GM18868 (cell line): ENCODE measurements around the gene MLST8.
"Not testable (repeated sequence)": the region's sequence is repeated elsewhere in the genome, so short reads cannot be mapped to it uniquely, and the experiment has no call there.

Experiments
- ATAC-seq: cut with Tn5 transposase; IDR thresholded peaks from one replicate; pipeline ENCODE4 v1.9.1; 2021; ENCODE audit warnings: mild to moderate bottlenecking, moderate library complexity; ENCODE audit not compliant: unreplicated experiment

Gene MLST8

GRCh38 chr16:2230376-2230775, 25.1 kb downstream of the MLST8 start:
- ATAC-seq: no peak

- ATAC-seq: no peak
Observed at GRCh38 chr16:2231016-2231931, 26.0 kb downstream of the MLST8 start.

- no peak for ATAC-seq
Observed at GRCh38 chr16:2232094-2232990, 27.1 kb downstream of the MLST8 start.

- ATAC-seq: no peak
Observed at GRCh38 chr16:2233046-2233775, 28.0 kb downstream of the MLST8 start.

- ATAC-seq: no peak
Observed at GRCh38 chr16:2233872-2234812, 28.9 kb downstream of the MLST8 start.

- ATAC-seq: no peak
Observed at GRCh38 chr16:2234813-2235170, 29.5 kb downstream of the MLST8 start.

GRCh38 chr16:2235234-2235651, 30.0 kb downstream of the MLST8 start:
- ATAC-seq: no peak

- ATAC-seq: no peak
Observed at GRCh38 chr16:2235695-2236336, 30.6 kb downstream of the MLST8 start.

GRCh38 chr16:2236337-2237101, 31.3 kb downstream of the MLST8 start, which contains the start of gene DNASE1L2:
Gene DNASE1L2 (plus strand): TSS chr16:2236444. CDS start chr16:2236817, 373 bp downstream.
- ATAC-seq: no peak

GRCh38 chr16:2237102-2237482, 31.8 kb downstream of the MLST8 start:
- ATAC-seq: no peak

GRCh38 chr16:2237493-2238149, 32.4 kb downstream of the MLST8 start:
- no peak for ATAC-seq

- no peak for ATAC-seq
Observed at GRCh38 chr16:2238150-2238837, 33.0 kb downstream of the MLST8 start.

- no peak for ATAC-seq
Observed at GRCh38 chr16:2238838-2239675, 33.8 kb downstream of the MLST8 start.

GRCh38 chr16:2240331-2240730, 35.1 kb downstream of the MLST8 start:
- ATAC-seq: not testable (repeated sequence)

GRCh38 chr16:2242598-2242997, 37.3 kb downstream of the MLST8 start:
- no peak for ATAC-seq

GRCh38 chr16:2243031-2243528, 37.8 kb downstream of the MLST8 start:
- no peak for ATAC-seq
